Kidney (tissue), 14 donors: ENCODE results near the gene FHOD3. TPM values are rescaled to one million over a fixed set of nuclear protein-coding genes. Genes with fewer than 3 reads are reported as not detected.

Source experiments
- DNase-seq, 5 donors: peaks; one replicate each; pipeline ENCODE4 v3.0.0-alpha.2; 2013 to 2020
- FAIRE-seq: peaks from 2 replicates; lab custom pipeline; 2012; peaks lifted over from hg19 to GRCh38; lab: Jason Lieb, UNC
- H3K27ac ChIP-seq, 2 donors: one replicate each; pipeline ENCODE4 v1.7.0; 2013; ENCODE audit warnings: low read depth in 2 of 2, low read length in 2 of 2, inconsistent platforms in 1 of 2
- H3K27me3 ChIP-seq: one replicate; pipeline ENCODE4 v1.7.1; 2013; ENCODE audit warnings: low read length, inconsistent platforms; ENCODE audit not compliant: control insufficient read depth, insufficient read depth
- H3K36me3 ChIP-seq, 3 donors: one replicate each; pipeline versions ENCODE4 v1.7.0 to v1.7.1; 2013; ENCODE audit warnings: low read length in 3 of 3, control low read depth in 1 of 3, inconsistent platforms in 1 of 3; ENCODE audit not compliant: insufficient read depth in 3 of 3, control insufficient read depth in 2 of 3
- H3K4me1 ChIP-seq, 3 donors: one replicate each; pipeline versions ENCODE4 v1.7.0 to v1.7.1; 2013; ENCODE audit warnings: low read length in 3 of 3, inconsistent platforms in 1 of 3, low read depth in 1 of 3; ENCODE audit not compliant: control insufficient read depth in 2 of 3, insufficient read depth in 2 of 3
- H3K4me3 ChIP-seq, 3 donors: one replicate each; pipeline versions ENCODE4 v1.7.0 to v1.8.1; 2013; ENCODE audit warnings: low read length in 3 of 3, control low read depth in 1 of 3, inconsistent platforms in 1 of 3
- H3K9ac ChIP-seq, 3 donors: one replicate each; pipeline versions ENCODE4 v1.7.0 to v1.7.1; 2013; ENCODE audit warnings: low read length in 3 of 3, control low read depth in 1 of 3, inconsistent platforms in 1 of 3
- H3K9me3 ChIP-seq, 3 donors: one replicate each; pipeline versions ENCODE4 v1.7.0 to v1.7.1; 2013; ENCODE audit warnings: low read length in 3 of 3, control low read depth in 1 of 3, inconsistent platforms in 1 of 3; ENCODE audit not compliant: control insufficient read depth in 2 of 3, insufficient read depth in 1 of 3
- intact Hi-C: fragments of 100-400 bp; cut with DNase I; formaldehyde crosslinking; loops from one replicate; pipeline ENCODE4 v1.11.1; 2022
- polyA plus RNA-seq: library from polyadenylated mRNA; stranded (reverse); fragments of 350-450 nt; fragmentation: Illumina TruSeq; extraction: RNeasy Lipid Tissue Mini Kit (QIAGEN cat#74804); gene quantifications from one replicate; pipeline ENCODE4 v1.2.3, GENCODE V29; 2014; ENCODE audit warnings: low read depth, low replicate concordance; ENCODE audit not compliant: insufficient read depth
- total RNA-seq: library from RNA; stranded (reverse); fragmentation: NEBNext Ultra II Directional; extraction: Animal tissue kit (Norgen Biotek cat#: 25700); gene quantifications from one replicate; pipeline ENCODE4 v1.2.1, GENCODE V29; 2021
- TF ChIP-seq, protein P1 (sequence below): IDR thresholded peaks from 3 replicates; pipeline ENCODE4 v1.5.1; 2012; ENCODE audit warnings: mild to moderate bottlenecking, moderate library complexity, borderline replicate concordance; ENCODE audit not compliant: insufficient read depth; ENCODE audit errors: extremely low read depth
- donor health status: control.
- donor health status: control.
- donor health status: control.
- donor health status: control.
- donor health status: control.
- donor health status: DM: yes; HTN: yes; CAD: no.
- donor health status: Normal renal cell carcinoma (clear cell type).

The FHOD3 gene
- total and polyA plus RNA-seq, 2 donors from 2014 or later, result 21.5 to 28.0 TPM

DNA sequence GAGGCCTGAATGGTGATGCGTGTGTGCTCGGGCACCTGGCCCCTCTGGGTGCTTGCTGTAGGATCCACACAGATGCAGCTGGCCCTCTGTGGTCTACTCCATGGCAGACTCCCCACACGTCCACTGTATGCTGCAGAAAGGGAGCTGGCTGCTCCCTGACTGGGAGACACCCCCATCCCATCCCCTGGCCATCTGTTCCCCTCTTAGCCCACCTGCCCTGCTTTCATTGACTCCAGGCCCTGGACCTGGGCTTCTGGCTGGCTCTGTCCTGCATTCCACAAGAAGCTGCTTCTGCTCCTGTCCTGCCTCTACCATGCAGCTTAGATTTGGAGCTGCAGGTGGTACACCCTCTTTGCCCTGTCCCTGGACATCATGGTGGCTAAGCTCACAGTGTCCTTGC, 80.1 kb downstream of the FHOD3 start:
- intact Hi-C loops, result no loop called here
- H3K36me3 ChIP-seq, result no peaks in the 10 kb centered on the region
- FAIRE-seq, result no peak

DNA sequence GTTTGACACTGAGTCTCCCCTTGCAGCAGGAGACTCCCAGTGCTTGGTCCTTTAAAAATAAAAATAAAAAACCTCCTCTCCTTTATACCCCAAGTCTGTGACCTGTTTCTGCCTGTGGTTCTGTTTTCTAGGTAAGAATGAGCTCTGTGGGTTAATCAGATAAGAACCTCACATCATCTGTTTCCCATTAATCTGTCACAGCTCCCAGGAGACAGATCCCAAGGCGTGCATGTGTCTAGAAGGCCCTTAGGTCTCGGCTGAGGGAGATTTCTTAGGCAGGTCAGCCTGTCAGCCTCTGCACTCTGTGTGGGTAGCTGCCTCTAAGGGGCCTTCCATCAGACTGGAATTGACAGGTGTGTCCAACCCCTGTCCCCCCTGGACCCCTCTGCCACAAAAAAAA, 80.7 kb downstream of the FHOD3 start:
- TF ChIP-seq, protein P1, sequence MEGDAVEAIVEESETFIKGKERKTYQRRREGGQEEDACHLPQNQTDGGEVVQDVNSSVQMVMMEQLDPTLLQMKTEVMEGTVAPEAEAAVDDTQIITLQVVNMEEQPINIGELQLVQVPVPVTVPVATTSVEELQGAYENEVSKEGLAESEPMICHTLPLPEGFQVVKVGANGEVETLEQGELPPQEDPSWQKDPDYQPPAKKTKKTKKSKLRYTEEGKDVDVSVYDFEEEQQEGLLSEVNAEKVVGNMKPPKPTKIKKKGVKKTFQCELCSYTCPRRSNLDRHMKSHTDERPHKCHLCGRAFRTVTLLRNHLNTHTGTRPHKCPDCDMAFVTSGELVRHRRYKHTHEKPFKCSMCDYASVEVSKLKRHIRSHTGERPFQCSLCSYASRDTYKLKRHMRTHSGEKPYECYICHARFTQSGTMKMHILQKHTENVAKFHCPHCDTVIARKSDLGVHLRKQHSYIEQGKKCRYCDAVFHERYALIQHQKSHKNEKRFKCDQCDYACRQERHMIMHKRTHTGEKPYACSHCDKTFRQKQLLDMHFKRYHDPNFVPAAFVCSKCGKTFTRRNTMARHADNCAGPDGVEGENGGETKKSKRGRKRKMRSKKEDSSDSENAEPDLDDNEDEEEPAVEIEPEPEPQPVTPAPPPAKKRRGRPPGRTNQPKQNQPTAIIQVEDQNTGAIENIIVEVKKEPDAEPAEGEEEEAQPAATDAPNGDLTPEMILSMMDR, result no peak
- H3K9me3 ChIP-seq, result no peaks in the 10 kb centered on the region
- FAIRE-seq (no peak), DNase-seq (no peak)
- no peaks in the 10 kb centered on the region for H3K36me3 ChIP-seq
- peaks cover 0 to 18% (median 12%) of the 10 kb centered on the region in 3 donors for H3K4me1 ChIP-seq
- no peak overlapping the region for H3K27ac ChIP-seq
- no peak overlapping the region for H3K9ac ChIP-seq
- H3K27me3 ChIP-seq, result no peaks in the 10 kb centered on the region
- H3K4me3 ChIP-seq, result no peak overlapping the region
- intact Hi-C loops, result no loop called here

More for the DNA sequence above, 80.1 kb downstream of the FHOD3 start:
- TF ChIP-seq, protein P1, result no peak
- DNase-seq, result no peak
- no peak overlapping the region for H3K27ac ChIP-seq
- no peaks in the 10 kb centered on the region for H3K9me3 ChIP-seq
- H3K4me1 ChIP-seq, result peaks cover 0 to 16% (median 10%) of the 10 kb centered on the region in 3 donors
- no peaks in the 10 kb centered on the region for H3K27me3 ChIP-seq
- H3K4me3 ChIP-seq, result no peak overlapping the region
- H3K9ac ChIP-seq, result no peak overlapping the region

DNA sequence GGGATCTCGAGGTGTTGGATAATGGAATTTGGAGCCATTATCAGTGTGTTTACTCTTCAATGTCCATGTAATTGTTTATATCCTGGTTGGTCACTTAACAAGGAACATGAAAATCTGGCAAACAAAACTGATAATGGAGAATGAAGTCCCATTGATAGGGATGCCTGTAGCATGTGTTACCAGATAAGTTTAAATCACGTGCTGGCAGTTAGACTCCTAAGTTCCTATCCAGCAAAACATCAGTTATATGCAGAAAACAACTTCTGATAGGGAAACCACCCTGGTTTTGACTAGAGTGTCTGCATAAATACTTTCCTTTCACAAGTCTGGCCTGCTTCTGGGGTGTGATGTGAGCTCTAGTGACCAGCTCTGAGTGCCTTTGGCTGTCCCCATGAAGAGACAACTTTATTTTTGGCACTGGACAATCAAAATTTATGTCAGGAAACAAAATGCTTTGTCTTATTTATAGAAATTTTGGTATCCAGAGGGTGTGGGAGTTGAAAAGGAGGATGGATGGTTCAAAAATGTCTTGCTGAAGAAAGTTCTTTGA, 82.0 kb downstream of the FHOD3 start:
- no peaks in the 10 kb centered on the region for H3K27me3 ChIP-seq
- intact Hi-C loops, result no loop called here
- DNase-seq (no peak), FAIRE-seq (no peak)
- no peak overlapping the region for H3K9ac ChIP-seq
- H3K27ac ChIP-seq, result no peak overlapping the region
- TF ChIP-seq, protein P1, result no peak
- no peaks in the 10 kb centered on the region for H3K36me3 ChIP-seq
- peaks cover 0 to 17% (median 10%) of the 10 kb centered on the region in 3 donors for H3K4me1 ChIP-seq
- no peaks in the 10 kb centered on the region for H3K9me3 ChIP-seq
- no peak overlapping the region for H3K4me3 ChIP-seq
